NCI-H524 treated with DMSO at 0.1 percent for 48 hours (cell line): ENCODE results near the gene PHC3.

Experiments
- DNase-seq: peaks from one replicate; lab custom pipeline; 2025; lab: John Stamatoyannopoulos, UW

The PHC3 gene

DNA sequence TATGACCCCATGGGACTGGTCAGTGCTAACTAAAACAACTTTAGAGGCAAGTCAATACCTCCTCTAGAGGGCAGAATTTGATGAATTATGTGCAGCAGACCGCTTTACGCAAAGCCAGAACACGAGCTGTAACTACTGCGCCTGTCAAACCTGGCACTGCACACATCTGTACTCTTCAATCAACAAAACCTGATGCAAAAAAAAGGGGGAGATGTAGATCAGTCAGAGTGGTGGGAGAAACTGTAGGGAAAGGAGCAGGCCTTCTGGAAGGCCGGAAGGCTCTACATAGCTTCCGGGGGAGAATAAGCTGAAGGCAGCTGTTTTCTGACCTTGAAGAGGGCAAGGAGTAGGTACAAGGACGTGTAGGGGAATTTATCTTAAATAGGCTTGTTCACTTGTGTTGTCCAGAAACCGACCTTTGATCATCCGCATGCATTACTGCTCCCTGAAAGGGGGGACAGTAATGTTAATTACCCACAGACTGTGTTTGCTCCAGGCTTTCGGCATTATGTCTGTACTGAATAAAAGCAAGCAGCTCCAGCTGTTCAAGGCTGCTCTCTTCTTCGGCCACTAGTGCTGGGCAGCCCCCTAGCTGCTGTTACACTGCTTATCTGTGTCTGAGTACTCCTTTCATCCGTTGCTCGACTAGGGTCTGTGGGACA is 102.8 kb downstream of the PHC3 start:
- DNase-seq: no peak

DNA sequence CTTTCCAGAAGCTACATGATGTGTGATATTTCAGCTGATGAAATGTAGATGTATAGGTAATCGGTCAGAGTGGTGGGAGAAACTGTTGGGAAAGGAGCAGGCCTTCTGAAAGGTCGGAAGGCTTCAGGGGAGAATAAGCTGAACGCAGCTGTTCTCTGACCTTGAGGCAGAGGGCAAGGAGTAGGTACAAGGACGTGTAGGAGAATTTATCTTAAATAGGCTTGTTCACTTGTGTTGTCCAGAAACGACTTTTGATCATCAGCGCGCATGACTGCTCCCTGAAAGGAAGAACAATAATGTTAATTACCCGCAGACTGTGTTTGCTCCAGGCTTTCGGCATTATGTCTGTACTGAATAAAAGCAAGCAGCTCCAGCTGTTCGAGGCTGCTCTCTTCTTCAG is 104.2 kb downstream of the PHC3 start:
- no peak for DNase-seq

DNA sequence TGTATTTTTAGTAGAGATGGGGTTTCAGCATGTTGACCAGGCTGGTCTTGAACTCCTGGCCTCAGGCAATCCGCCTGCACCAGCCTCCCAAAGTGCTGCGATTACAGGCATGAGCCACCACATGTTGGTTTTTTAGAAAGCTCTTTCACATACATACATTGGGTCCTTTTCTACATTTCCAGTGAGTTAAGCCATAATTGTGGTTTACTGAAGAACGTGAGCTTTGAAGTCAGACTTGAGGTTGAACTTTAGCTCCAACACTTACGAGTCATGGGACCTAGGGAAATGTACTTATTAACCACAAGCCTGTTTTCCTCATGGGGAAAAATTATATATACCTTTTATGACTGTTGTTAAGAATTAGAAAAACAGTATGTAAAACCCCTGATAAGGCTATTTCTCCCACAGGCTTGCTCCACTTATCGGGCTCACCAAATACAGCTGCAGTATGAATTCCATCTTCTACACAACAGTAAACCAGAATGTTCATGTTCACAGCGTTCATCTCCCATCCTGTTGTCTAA is 104.8 kb downstream of the PHC3 start:
- DNase-seq: no peak

DNA sequence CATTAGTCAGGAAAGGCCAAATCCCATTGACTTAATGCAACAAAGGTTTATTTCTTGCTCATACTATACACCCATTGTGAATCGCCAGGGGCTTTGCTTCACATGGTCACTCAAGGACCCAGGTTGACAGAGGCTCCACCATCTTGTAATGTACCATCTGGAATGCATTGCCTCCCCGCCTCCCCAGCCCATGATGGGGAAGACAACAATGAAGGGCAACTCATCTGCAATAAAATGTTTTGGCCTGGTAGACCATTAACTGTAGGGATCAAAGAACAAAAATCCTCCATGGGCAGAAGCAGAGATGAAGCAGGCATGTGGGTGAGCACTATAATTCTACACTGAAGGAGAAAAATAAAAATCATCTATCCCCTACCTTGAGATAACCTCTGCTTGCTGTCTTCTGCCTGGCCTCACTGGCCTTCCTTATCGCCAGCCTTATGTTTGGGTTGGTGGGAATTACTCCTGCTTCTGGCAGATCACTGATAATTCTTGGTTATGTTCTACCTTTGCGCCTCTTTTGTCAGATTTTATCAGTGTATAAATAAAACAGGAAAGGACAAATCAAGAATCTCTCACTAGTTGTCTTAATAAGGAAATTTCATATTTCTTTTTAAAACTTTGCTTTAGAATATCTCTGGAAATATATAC is 106.0 kb downstream of the PHC3 start:
- DNase-seq: no peak

DNA sequence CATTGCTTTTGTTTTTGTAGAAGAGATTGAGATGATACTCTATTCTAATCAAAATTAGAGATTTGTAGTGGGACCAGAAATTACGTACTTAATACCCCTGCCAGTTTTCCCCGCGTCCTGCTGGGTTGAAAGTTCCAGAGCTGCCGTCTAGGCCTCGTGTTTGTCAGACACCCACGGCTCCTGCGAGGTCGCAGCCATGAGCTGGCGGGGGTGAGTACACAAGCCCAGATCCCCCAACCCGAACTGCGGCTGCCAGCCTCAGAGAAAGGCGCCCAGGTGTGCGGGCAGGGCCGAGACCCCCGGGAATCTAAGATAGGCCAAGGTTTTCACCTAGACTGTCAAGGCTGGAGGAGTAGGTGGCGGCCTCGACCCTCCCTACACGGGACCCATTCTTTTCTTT is 117.4 kb downstream of the PHC3 start:
- no peak for DNase-seq

DNA sequence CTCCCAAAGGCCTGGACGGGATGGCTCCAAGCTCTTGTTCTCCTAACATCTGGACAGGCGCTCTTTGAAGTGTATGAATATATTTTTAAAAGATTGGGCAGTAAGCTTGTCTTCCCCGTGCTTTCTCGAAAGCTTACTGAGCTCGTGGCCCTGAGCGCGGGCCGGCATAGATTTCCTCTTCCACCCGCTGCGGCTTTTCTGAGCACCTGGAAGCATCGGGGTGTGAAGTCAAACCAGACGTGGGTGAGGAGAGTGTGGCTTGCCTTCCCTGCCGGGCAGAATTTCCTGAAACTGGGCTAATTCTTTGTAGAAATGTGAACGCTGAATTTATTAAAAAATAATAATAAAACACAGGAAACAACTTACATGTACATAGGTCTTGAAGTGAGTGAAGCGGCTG is 117.8 kb downstream of the PHC3 start:
- DNase-seq: no peak

DNA sequence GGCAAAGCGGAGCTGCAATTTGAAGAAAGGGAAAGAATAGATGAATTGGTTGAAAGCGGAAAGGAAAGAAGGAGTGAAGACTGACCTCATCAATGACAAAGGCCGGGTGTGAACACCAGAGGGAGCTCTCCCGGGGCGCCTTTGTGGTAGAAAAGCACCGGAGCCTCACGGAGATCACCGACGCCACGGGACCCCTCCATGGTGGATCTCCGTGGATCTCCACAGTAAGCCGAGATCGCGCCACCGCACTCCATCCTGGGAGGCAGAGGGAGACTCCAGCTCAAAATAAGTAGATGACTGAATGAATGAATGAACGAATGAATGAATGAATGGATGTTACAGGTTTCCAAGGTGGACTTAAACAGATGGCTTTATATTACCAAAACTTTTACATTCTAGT is 118.8 kb downstream of the PHC3 start:
- no peak for DNase-seq

DNA sequence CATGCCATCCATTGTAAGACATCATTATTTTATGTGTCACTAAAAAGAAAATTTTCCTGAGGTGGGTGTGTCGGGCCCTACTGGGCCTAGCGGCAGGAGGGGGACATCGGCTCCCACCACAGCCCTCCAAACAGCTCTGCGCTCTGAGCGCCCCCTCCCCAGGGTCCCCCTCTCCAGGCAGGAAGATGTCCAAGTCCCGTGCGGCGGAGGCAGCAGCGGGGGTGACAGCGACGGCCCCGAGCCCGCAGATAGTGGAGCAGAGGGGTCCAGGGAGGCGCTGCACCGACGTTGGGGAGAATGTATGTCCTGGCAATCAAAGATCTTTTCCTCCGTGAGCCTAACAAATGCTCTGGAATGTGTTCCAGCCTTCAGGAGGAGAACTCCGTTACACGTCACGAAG is 119.5 kb downstream of the PHC3 start:
- DNase-seq: no peak

DNA sequence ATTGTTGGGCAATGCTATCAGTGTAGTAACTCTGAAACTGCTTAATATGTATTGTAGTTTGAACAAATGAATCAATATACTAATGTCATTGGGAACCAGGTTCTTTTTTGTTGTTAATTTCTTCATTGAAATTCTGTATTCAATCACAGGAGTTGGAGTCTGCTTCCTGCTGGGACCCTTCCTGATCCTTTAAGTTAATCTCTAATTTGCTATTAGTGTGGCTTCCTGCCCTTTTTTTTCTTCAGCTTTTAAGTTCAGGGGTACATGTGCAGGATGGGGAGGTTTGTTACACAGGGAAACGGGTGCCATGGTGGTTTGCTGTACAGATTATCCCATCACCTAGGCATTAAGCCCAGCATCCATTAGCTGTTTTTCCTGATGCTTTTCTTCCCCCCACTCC is 122.1 kb downstream of the PHC3 start:
- DNase-seq: no peak

DNA sequence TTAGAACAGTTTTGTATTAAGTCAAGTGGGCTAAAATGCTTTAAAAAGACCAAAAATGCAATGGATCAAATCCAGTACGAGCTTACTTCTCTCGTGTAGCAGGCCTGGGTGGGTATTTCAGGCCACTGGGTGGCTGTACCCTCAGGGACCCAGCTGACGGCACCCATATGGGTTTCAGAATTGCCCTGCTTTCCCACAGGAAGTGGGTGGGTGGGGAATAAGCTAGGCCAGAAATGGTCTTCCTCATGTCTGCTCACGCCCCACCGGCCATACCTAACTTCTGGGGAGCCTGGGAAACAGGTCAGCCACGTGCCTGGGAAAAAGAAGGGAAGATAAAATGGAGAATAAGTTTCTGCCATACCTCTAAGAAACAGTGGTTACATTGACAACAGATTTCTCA is 123.4 kb downstream of the PHC3 start:
- no peak for DNase-seq

DNA sequence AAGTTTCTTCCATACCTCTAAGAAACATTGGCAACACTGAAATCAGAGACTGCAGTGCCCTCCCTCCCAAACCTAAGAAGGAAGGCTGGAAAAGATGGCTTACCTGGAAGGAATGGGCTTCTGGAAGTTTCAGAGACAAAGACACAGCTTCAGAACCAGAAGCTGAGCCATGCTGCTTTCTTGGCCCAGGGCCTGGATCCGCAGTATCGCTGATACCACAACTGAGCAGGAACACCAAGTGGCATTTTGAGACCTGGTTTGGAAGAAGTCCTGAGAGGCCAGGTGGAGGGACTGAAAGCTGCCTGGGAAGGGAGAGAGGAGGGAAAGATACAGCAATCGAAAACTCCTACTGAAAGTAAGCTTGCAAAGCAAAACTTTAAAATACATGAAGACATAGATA is 124.0 kb downstream of the PHC3 start:
- no peak for DNase-seq

DNA sequence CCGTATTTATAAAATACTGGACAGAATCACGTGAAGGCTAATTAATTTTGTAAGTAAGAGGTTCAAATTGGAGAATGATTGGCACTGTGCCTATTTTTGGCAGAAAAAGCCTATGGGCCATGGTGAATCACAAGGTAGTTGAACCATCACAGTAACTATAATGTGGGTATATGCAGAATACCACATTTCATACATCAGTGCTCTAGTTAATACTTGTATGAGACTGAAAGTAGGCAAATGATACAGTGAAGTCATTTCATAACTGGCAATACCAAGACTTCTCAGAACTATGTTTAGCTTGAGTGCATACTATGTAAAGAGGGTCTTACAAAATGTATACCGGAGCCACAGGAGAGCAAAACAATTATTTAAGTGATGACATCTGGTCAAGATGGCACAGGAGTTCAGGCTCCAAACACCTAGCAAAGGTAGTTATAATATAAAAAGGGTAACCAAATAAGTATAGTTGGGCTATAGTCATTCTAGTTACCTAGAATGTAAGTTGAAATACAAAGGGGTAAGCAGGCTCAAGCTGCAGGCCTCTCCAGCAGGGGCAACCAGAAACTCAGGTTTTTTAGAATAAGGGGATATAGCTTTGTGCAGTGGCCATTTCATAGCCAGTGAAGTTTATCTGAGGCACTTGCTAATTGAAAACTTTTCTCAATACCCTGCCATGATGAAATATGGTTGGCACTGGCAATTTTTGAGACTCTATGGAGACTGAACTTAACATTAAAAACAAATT is 124.7 kb downstream of the PHC3 start:
- no peak for DNase-seq

DNA sequence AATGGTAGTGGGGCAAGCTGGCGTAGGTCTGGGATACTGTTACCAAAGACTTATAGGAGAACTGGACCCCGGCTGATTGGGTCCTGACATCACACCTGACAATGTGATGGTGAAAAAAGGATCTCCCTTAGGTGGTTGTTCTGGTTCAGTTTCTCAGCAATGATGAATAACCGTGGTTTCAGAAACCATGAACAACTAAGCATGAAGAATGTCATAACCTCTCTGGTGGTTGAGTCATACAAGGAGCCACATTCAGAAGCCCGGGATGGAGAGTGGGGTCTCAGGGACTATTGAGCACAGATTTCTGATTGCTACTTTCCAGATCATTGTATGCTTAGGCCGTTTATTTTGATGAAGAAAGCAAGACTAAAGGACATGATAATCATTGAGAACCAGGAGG is 126.3 kb downstream of the PHC3 start:
- DNase-seq: no peak

DNA sequence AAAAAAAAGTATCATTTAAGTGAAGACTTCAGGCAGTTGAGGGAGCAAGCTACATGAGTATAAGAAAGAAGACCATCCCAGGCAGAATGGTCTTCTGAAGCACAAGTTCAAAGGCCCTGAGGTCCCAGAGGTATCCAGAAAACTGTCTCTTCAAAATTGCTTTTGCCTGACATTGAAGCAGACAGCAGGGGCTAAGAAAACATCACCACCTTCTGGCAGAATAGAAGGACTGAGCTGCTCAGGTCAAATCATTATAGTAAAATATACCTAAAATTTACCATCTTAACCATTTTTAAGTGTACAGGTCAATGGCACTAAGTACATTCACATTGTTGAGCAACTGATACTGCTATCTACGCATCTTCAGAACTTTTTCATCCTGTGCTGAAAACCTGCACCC is 127.3 kb downstream of the PHC3 start:
- no peak for DNase-seq

DNA sequence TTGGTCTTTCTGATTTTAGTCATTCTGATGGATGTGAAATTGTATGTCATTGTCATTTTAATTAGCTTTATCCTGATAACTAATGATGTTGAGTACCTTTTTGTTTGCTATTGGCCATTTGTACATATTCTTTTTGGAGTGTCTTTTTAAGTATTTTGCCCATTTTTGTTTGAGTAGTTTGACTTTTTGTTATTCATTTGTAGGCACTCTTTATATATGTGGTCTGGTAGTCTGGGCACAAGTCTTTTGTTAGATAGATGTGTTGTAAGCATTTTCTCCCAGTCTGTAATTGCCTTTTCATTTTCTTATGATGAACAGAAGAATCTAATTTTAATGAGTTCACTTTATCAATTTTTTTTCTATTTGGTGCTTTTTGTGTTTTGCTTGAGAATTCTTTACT is 129.1 kb downstream of the PHC3 start:
- no peak for DNase-seq

DNA sequence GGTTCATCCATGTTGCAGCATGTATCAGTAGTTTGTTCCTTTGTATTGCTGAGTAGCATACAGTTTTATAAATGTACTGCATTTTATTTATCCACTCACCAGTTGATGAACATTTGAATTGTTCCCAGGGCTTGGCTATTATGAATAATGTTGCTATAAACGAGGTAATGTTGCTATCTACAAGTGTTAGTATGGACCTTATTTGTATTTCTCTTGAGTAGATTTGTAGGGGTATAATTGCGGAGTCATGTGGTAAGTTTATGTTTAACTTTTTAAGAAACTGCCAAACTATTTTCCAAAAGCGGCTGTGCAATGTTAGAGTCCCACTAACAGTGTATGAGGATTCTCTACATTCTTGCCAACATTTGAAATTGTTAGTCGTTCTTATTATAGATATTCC is 130.8 kb downstream of the PHC3 start:
- no peak for DNase-seq

DNA sequence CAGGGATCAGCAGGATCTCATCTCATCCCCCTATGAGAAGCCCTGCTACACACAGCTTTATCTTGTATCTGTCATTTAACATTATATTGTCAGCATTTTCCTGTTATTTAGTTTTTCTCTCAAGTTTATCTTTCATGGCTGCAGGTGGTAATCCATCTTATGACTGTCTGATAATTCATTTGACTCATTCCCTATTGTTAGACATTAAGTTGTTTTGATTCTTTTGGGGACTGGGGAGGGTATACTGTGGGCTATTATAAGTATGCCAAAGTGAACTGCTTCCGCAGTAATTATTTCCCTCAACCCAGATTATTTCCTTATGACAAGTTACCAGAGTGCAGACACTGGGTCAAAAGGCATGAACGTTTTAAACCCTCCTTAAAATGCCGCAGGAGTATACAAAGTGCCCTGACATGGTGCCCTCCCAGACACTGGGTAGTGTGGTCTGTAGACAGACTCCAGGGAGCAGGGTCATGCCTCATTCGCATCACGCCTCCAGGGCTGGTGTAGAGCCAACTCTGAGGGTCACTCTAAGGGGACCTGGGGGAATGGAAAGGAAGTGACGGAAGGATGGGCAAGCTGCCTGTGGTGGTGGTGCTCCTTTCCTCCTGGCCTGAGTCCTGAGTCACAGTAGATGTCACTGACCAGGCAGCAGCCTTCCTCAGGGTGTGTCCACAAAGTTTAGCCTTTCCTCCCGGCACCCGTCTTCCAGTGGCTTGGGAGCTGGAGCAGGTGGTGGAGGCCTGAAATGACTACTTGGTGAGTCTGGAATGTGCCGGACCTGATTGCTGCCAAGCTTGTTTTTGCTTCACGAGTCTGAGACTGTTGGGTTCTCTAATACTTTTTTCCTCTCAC is 132.2 kb downstream of the PHC3 start:
- no peak for DNase-seq

DNA sequence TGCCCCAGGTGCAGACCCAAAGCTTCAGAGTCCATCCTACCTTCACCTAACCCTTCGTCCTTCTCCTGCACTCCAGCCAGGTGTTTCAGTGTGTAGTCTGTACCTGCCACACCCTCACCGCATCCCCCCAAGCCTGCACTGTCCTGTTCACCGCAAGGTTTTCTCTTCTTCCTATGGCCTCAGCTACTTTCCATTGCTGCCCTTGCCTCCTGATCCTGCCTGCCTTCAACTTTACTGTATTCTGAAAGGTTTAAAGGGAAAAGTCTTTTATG is 134.5 kb downstream of the PHC3 start:
- no peak for DNase-seq

DNA sequence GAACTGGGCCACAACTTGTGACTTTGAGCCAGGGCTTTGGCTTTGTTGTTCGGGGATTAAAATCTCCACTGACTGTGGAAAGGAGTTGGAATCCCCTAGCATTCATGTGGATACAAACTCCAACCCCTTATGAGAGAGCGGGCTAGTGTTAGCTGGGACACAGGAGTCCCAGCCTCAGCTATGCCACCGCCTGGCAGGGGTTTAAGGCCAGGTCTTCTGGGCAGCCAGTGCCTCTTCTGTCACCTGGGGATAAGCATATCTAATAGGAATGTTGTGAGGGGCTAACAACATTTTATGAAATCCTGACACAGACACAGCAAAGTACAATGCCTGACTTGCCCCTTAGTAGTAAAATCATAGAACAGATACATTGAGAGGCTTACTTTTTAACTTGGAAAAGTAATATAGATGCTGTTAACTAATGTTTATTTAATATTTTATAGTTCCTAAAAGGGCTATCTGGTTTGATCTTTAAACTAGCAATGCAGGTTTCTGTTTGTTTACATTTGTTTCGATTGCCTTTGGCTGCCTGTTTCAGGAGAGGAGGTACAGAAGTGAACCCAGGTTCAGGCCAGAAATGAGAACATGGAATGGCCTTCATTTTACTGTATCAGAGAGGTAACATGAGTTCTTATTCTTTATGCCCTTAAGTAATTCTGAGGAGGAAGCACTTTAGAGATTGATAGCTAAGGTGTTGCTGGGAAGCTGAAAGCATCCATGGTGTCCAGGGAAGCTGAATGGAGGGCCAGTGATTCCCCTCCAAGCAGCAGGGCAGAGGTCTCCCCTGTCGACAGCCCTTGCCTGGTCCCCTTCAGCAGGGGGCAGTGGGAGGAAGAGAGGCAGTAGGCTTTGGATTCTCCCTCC is 135.0 kb downstream of the PHC3 start:
- DNase-seq: no peak

DNA sequence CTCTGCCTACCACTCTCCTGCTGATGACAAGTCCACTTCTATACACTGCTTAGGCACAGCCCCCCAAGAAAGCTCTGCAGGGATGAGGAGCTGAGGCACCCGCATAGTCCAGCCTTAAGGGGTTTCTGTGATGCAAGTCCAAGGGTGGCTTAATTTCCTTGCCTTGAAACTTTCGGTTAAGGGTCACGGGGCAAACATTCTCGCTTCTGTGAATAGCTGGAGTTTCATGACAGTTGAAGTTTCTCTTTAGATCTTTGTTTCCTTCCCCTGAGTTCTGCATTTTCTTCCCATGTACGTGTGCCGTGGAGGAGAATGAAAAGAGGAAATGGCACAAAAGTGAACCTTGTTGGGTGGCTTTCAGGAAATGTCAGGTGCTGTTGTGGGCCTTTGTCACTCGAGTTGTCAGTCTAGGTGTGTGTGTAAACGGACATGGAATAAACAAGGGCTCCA is 136.7 kb downstream of the PHC3 start:
- DNase-seq: no peak

DNA sequence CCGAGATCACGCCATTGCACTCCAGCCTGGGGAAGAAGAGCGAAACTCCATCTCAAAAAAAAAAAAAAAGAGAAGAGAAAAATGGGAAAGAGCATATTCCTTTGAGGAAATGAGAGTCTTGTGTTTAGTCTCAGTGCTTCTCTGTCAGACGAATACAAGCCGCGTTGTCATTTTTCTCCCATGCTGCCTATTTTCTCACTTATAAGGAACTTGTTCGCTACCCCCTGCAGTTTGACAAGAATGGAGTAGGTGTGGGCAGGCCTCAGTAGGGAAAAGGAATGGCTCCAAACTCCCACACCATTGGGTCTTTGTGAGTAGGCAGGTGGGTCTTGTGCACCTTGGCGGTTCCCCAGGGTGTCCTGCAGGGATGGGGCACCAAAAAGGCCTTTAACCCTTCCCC is 137.3 kb downstream of the PHC3 start:
- no peak for DNase-seq

DNA sequence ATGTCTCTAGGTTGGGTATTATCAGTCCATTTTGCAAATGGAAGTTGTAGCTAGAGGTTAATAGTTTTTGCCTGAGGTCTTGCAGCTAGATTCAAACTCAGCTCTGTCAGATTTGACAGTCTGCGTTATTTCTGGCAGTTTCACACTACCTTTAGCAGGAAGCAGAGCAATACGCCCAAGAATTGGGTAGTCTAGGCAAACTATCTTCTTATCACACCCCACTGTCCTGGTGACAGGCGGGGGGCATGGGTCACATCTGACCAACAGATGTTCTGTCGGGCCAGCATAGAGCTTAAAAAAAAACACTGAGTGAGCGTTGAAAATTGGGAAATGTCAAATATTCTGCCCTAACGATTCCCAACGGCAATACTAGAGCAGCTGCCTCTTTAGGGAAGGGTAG is 138.0 kb downstream of the PHC3 start:
- DNase-seq: no peak
